GM06990 (cell line): ENCODE results near the gene URB2.

Experiments
- DNase-seq: peaks from one replicate; pipeline ENCODE4 v3.0.0-alpha.2; 2011; ENCODE audit not compliant: insufficient read length; ENCODE audit errors: extremely low read depth
- H3K27me3 ChIP-seq: replicated peaks from 2 replicates; pipeline ENCODE4 v1.6.0; 2011; ENCODE audit warnings: low read length; ENCODE audit not compliant: control insufficient read depth, insufficient read depth
- H3K36me3 ChIP-seq: 2 replicates; pipeline ENCODE4 v1.5.1; 2011; ENCODE audit warnings: low read length; ENCODE audit not compliant: control insufficient read depth, insufficient read depth
- H3K4me3 ChIP-seq: replicated peaks from 2 replicates; pipeline ENCODE4 v1.5.1; 2011; ENCODE audit warnings: low read depth, mild to moderate bottlenecking, control low read depth, low read length
- TF ChIP-seq, protein P1 (sequence below): IDR thresholded peaks from 2 replicates; pipeline ENCODE4 v1.5.1; 2011; ENCODE audit warnings: low read length, control low read depth, mild to moderate bottlenecking, inconsistent platforms; ENCODE audit not compliant: insufficient read depth, poor library complexity, severe bottlenecking

The URB2 gene

DNA sequence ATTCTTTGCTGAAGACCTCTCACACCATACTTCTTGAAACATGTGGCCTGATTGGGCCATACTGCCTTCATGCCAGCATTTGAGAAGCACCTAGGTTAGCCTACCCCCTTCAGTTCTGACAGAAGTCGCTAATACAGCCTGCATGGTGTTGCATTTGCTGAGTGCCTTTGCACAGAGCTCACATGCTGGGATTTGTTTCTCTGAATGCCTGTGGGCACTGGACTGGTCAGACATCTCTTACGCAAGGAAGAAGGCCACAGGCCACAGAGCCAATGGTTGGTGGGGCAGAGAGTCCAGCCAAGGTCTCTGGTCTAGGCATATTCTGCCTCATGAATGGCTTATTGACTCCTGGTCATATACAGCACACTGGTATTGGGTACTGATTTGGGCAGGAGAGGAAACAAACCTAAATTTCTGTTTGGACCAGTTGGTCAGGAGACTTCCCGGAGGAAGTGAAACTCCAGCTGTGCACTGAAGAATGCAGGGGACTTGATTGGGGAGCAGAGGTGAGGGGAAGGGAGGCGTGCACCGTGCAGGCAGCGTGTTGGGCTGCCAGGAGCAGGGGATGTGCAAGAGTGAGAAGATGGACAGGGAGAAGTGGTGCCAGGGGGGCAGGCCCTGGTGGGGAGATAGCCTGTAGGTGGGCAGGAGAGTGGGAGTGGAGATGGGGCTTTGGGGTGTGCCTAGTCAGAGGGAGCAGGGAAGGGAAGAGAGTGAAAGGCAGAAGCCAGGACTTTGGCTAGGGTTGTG, 18.1 kb downstream of the URB2 start:
- TF ChIP-seq, protein P1, sequence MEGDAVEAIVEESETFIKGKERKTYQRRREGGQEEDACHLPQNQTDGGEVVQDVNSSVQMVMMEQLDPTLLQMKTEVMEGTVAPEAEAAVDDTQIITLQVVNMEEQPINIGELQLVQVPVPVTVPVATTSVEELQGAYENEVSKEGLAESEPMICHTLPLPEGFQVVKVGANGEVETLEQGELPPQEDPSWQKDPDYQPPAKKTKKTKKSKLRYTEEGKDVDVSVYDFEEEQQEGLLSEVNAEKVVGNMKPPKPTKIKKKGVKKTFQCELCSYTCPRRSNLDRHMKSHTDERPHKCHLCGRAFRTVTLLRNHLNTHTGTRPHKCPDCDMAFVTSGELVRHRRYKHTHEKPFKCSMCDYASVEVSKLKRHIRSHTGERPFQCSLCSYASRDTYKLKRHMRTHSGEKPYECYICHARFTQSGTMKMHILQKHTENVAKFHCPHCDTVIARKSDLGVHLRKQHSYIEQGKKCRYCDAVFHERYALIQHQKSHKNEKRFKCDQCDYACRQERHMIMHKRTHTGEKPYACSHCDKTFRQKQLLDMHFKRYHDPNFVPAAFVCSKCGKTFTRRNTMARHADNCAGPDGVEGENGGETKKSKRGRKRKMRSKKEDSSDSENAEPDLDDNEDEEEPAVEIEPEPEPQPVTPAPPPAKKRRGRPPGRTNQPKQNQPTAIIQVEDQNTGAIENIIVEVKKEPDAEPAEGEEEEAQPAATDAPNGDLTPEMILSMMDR = no peak
- DNase-seq = no peak
- Histone ChIP-seq H3K4me3 (no peak overlapping the region), H3K36me3 (peaks cover 27% of the 10 kb centered on the region), H3K27me3 (no peaks in the 10 kb centered on the region)

DNA sequence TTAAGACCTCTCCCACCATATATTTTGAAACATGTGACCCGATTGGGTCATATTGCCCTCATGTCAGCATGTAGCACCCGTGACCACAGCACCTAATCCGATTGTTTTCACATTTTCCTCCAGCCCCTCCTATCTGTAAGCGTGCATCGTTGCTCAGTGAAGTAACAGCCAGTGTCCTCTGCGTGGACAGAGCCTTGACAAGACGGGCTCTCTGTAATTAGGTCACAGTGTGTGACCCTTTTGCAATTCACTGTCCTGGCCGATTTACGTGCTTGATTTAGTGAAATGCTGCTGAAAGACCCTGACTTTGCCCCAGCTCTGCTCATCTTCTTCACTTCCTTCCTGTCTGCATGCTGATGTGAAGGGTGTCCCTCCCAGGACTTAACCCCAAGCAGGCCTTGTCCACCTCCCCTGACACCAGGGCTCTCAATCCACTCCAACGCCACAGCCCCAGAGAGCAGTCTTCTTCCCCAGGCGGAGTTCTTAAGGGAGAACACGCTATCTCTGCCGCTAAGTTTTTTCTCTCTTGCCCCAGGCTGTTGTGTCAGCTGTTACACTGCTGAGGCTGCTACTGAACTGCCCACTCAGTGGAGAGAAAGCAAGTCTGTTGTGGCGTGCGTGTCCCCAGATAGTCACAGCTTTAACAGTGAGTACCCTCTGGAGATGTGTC, 19.4 kb downstream of the URB2 start:
- H3K36me3 ChIP-seq = peaks cover 29% of the 10 kb centered on the region
- H3K27me3 ChIP-seq = no peaks in the 10 kb centered on the region
- no peak for DNase-seq
- TF ChIP-seq, protein P1 = no peak
- H3K4me3 ChIP-seq = no peak overlapping the region

DNA sequence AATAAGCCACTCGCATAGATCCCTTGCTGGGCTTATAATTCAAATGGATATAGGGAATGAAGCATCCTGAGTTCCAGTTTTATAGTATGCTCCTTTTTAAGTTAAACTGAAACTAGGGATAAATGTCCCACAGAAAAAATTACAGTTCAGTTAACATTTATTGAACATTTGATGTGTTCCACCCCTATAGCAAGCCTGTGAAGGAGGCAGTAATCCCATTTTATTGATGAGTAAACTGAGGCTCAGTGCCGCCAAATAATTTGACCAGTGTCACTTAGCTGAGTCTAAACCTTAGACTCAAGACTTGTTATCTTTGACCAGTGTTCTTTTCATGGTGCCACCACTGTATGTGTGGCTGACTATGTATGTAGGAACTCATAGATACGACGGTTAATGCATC, 22.4 kb downstream of the URB2 start:
- peaks cover 25% of the 10 kb centered on the region for H3K36me3 ChIP-seq
- no peak for DNase-seq
- TF ChIP-seq, protein P1 = no peak

DNA sequence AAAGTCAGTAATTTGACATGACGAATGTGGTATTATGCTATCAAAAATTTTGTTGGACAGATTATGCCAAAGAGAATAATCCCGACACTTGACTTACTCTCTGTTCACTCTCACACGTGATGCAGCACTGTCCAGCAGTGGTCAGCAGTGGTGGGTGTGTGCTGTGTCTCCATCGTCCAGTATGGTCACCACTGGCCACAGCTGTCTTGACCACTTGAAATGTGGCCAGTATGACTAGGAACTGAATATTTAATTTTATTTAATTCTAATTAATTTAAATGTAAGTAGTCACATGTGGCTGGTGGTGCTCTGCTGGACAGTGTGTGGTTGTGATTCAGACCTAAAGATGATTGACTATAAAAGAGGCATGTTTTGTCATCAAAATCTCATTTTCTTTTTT, 24.0 kb downstream of the URB2 start:
- DNase-seq = no peak
- TF ChIP-seq, protein P1 = no peak
- Histone ChIP-seq H3K27me3 (no peaks in the 10 kb centered on the region), H3K36me3 (peaks cover 18% of the 10 kb centered on the region), H3K4me3 (no peak overlapping the region)

More for the DNA sequence above, 22.4 kb downstream of the URB2 start:
- no peak overlapping the region for H3K4me3 ChIP-seq
- no peaks in the 10 kb centered on the region for H3K27me3 ChIP-seq

DNA sequence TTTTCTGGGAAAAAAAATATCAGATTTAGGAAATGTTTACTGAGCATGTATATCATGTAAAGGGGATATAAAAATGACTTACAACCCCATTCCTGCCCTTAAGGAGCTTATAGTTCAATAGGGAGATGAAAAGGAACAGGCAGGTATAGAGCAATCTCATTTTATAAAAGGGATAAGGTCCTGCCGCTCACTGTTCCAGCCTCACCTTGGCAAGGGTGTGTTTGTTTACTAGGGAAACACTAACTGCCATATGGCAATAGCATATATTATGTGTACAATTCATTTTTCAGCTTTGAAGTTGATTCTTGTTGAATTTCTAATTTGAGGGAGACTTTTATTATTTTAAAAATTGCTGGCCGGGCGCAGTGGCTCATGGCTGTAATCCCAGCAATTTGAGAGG, 25.5 kb downstream of the URB2 start:
- TF ChIP-seq, protein P1 = no peak
- Histone ChIP-seq H3K36me3 (peaks cover 15% of the 10 kb centered on the region), H3K4me3 (no peak overlapping the region), H3K27me3 (no peaks in the 10 kb centered on the region)
- DNase-seq = no peak
